ENCODE measurements around the gene TAS2R8. TPM values are rescaled to one million over a fixed set of nuclear protein-coding genes. Genes with fewer than 3 reads are reported as not detected.

Gene TAS2R8
- total and polyA plus RNA-seq, 12 donors = 0.18 to 0.91 (median 0.24) TPM; not detected in 7

DNA sequence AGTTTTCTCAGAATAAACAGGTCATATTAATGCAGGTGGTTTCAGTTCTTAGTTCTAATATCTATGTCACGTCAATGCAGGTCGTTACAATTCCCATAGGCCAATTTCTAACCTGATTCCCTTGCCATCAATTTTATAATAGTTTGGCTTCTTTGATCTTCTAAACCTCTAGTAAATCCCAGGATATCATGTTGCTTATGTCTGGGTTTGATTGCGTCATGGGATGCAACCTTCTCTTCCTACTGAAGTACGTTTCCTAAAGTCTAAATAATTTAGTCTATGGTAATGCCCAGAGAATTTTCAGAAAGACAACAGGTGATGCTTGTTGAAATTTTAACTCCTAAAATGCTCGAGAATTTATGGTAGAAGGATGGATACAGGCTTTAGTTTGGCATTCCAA, 23.8 kb downstream of the TAS2R8 start:
- TF ChIP-seq, protein P1, sequence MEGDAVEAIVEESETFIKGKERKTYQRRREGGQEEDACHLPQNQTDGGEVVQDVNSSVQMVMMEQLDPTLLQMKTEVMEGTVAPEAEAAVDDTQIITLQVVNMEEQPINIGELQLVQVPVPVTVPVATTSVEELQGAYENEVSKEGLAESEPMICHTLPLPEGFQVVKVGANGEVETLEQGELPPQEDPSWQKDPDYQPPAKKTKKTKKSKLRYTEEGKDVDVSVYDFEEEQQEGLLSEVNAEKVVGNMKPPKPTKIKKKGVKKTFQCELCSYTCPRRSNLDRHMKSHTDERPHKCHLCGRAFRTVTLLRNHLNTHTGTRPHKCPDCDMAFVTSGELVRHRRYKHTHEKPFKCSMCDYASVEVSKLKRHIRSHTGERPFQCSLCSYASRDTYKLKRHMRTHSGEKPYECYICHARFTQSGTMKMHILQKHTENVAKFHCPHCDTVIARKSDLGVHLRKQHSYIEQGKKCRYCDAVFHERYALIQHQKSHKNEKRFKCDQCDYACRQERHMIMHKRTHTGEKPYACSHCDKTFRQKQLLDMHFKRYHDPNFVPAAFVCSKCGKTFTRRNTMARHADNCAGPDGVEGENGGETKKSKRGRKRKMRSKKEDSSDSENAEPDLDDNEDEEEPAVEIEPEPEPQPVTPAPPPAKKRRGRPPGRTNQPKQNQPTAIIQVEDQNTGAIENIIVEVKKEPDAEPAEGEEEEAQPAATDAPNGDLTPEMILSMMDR (IDR thresholded peaks at IDR 0.05) = no peak
- TF ChIP-seq POLR2A (IDR thresholded peaks at IDR 0.05) = no peak
- intact Hi-C loops (cut with DNase I) = no loop called here
- H3K4me1 ChIP-seq (replicated peaks in 1 of 2) = no peaks in the 10 kb centered on the region
- H3K4me3 ChIP-seq = no peak overlapping the region
- WGBS, 4 donors = 79 to 81% (median 80%) methylated on average over 5 of the region's 5 CpGs
- no peak overlapping the region for H3K27ac ChIP-seq
- no peaks in the 10 kb centered on the region for H3K9me3 ChIP-seq (replicated peaks in 1 of 3)
- no peaks in the 10 kb centered on the region for H3K27me3 ChIP-seq
- no peaks in the 10 kb centered on the region for H3K36me3 ChIP-seq (replicated peaks in 1 of 2)
- DNase-seq = no peak

GRCh38 chr12:10779103-10779502, 28.0 kb downstream of the TAS2R8 start:
- Histone ChIP-seq H3K36me3 (replicated peaks in 1 of 2) (no peaks in the 10 kb centered on the region), H3K4me1 (replicated peaks in 1 of 2) (no peaks in the 10 kb centered on the region), H3K4me3 (no peak overlapping the region), H3K27ac (no peak overlapping the region), H3K9me3 (replicated peaks in 1 of 3) (no peaks in the 10 kb centered on the region), H3K27me3 (no peaks in the 10 kb centered on the region)
- 90 to 96% (median 91%) methylated on average over 2 of the region's 2 CpGs for WGBS, 4 donors
- no peak for DNase-seq
- intact Hi-C loops (cut with DNase I) = loop anchor here in 1 of 2 donors (10.0 kb wide), 1 partner anchor 436 kb away; no protein-coding TSS in a partner anchor
- TF ChIP-seq, protein P1 (IDR thresholded peaks at IDR 0.05) = no peak
- no peak for TF ChIP-seq POLR2A (IDR thresholded peaks at IDR 0.05)

DNA sequence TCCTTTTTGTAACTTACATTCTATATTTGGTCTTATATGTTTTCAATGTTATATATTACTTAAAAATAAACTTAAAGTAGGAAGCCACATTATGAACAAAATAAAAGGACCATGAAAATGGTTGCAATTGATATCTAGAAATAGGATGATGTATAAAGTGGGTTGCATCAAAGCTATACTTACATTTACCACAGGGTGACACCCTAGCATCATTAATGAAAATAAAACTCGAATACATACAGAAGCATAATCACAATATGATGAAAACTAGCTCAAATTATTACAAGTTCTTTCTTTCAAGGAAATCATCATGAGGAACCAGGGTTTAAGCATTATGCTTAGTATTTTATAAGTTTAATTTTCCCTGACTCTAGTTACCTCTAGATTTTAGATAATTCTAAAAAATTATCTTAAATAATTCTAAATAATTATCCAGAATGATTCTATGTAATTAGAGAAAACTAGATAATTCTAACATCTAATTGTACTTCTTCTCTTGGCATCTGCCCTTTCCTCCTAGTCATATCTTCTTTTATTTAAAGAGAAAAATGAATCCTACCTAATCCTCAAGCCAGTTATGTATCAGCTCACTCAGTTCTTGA, 35.9 kb downstream of the TAS2R8 start:
- TF ChIP-seq, protein P1 (IDR thresholded peaks at IDR 0.05) = peak; percentile 55 to 95 (median 82)
- no peak for TF ChIP-seq POLR2A (IDR thresholded peaks at IDR 0.05)
- 0% methylated on average over 1 of the region's 1 CpG for WGBS, 4 donors
- Histone ChIP-seq H3K27me3 (peaks cover 16% of the 10 kb centered on the region), H3K27ac (no peak overlapping the region), H3K36me3 (replicated peaks in 1 of 2) (no peaks in the 10 kb centered on the region), H3K4me1 (replicated peaks in 1 of 2) (no peaks in the 10 kb centered on the region), H3K9me3 (replicated peaks in 1 of 3) (no peaks in the 10 kb centered on the region), H3K4me3 (no peak overlapping the region)
- intact Hi-C loops (cut with DNase I) = loop anchor here (5.0 to 10.0 kb wide), 3 partner anchors 426 to 716 kb away; no protein-coding TSS in a partner anchor
- no peak for DNase-seq

GRCh38 chr12:10759657-10760056, 47.4 kb downstream of the TAS2R8 start:
- H3K27me3 ChIP-seq = peaks cover 18% of the 10 kb centered on the region
- intact Hi-C loops (cut with DNase I) = no loop called here
- no peak for TF ChIP-seq POLR2A (IDR thresholded peaks at IDR 0.05)
- TF ChIP-seq, protein P1 (IDR thresholded peaks at IDR 0.05) = no peak
- WGBS, 4 donors = 23 to 36% (median 26%) methylated on average over 2 of the region's 2 CpGs
- no peaks in the 10 kb centered on the region for H3K4me1 ChIP-seq (replicated peaks in 1 of 2)
- H3K4me3 ChIP-seq = no peak overlapping the region
- H3K9me3 ChIP-seq (replicated peaks in 1 of 3) = no peaks in the 10 kb centered on the region
- no peak for DNase-seq
- H3K27ac ChIP-seq = no peak overlapping the region
- no peaks in the 10 kb centered on the region for H3K36me3 ChIP-seq (replicated peaks in 1 of 2)

All from adrenal gland (tissue), 12 donors.